Fibroblast of skin of back (primary cell): ENCODE measurements around the gene HARS1.
A peak's percentile ranks its signal among the peaks of the same experiment; 100 is the strongest.
"Not testable (repeated sequence)": the region's sequence is repeated elsewhere in the genome, so short reads cannot be mapped to it uniquely, and the experiment has no call there.

Experiments used
- DNase-seq: peaks from one replicate; pipeline ENCODE4 v3.0.0-alpha.2; 2013

The HARS1 gene

GRCh38 chr5:140632366-140633020, 58.7 kb downstream of the HARS1 start:
- DNase-seq: peak; percentile 33

- no peak for DNase-seq
Measured at GRCh38 chr5:140631831-140632365, 59.3 kb downstream of the HARS1 start.

GRCh38 chr5:140631036-140631417, 60.1 kb downstream of the HARS1 start:
- no peak for DNase-seq

- DNase-seq: peak; percentile 46
Measured at GRCh38 chr5:140630292-140631035, 60.7 kb downstream of the HARS1 start.

- DNase-seq: no peak
Measured at GRCh38 chr5:140628711-140629110, 62.5 kb downstream of the HARS1 start.

- no peak for DNase-seq
Measured at GRCh38 chr5:140627972-140628371, 63.2 kb downstream of the HARS1 start.

GRCh38 chr5:140624886-140625285, 66.3 kb downstream of the HARS1 start:
- DNase-seq: not testable (repeated sequence)
